PC-3 (cell line): ENCODE measurements around the gene PTPN1.

ENCODE experiments used
- CTCF ChIP-seq: fragments of 300-600 bp; sonication (generic); conservative IDR thresholded peaks from 2 replicates; pipeline ENCODE4 v1.5.1; 2017; ENCODE audit warnings: antibody characterized with exemption, low read depth, mild to moderate bottlenecking, low read length
- EZH2phosphoT487 ChIP-seq: fragments of 300-600 bp; sonication (generic); IDR thresholded peaks from 2 replicates; pipeline ENCODE4 v1.6.1; 2018; ENCODE audit warnings: mild to moderate bottlenecking, antibody characterized with exemption, low read length, borderline replicate concordance

GRCh38 chr20:50523552-50524167 is 13.5 kb downstream of the PTPN1 start:
- no peak for TF ChIP-seq CTCF
- no peak for TF ChIP-seq EZH2phosphoT487
